ENCODE data around the gene CNOT6.
"Not testable (repeated sequence)": the region's sequence is repeated elsewhere in the genome, so short reads cannot be mapped to it uniquely, and the experiment has no call there.

The CNOT6 gene

GRCh38 chr5:180521591-180521990 is 27.4 kb downstream of the CNOT6 start:
- peaks cover 16% of the 10 kb centered on the region for H3K36me3 Mint-ChIP-seq (ENCODE audit: low read depth)
- H3K27me3 Mint-ChIP-seq: no peaks in the 10 kb centered on the region
- no peaks in the 10 kb centered on the region for H3K9me3 Mint-ChIP-seq
- H3K27ac Mint-ChIP-seq: no peak overlapping the region
- H3K4me1 Mint-ChIP-seq (ENCODE audit: low read depth): peaks cover 82% of the 10 kb centered on the region
- no peak overlapping the region for H3K4me3 Mint-ChIP-seq

- peaks cover 79% of the 10 kb centered on the region for H3K4me1 Mint-ChIP-seq (ENCODE audit: low read depth)
- H3K27ac Mint-ChIP-seq: peak overlapping the region; percentile 63
- H3K36me3 Mint-ChIP-seq (ENCODE audit: low read depth): peaks cover 14% of the 10 kb centered on the region
- H3K4me3 Mint-ChIP-seq: no peak overlapping the region
- no peaks in the 10 kb centered on the region for H3K9me3 Mint-ChIP-seq
- H3K27me3 Mint-ChIP-seq: no peaks in the 10 kb centered on the region
Measured at GRCh38 chr5:180522330-180522729, 28.2 kb downstream of the CNOT6 start.

DNA sequence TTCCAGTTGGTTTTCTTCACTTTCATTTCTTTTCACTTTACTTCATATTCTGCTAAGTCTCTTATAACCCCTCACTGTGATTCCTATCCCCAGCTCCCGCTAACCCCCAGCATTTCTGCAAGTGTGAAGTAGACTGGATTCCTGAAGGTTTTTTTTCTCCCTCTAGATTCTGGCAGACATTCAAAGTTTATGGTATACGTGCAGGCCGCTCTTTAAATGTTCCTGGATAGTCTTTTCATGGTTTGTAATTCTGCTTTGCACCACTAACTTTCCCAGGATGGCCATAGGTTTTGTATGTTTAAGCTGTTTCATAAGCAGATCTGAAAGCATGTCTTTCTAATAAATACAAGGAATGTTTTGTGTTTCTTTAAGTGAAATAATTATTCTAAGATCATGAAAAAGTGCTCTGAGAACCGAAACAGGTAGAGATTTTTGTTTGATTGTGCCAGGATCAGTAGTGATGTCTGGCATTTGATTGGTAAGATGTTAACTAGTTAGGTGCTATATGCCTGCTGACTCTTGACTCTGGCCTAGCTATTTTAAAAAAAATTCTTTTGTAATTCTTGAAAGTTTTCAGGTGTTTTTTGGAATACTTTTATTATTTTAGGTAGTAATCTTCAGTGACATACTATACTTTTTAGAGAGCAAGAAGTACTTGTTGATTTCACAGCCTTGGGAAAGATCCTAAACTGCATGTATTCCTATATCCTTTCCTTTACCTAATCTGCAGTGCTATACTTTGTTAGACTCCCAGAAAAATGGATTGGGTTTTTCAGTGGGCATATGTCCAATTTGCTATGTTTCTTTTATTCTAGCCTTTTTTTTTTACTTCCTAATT is 29.7 kb downstream of the CNOT6 start:
- H3K4me1 Mint-ChIP-seq (ENCODE audit: low read depth): peaks cover 67% of the 10 kb centered on the region
- H3K36me3 Mint-ChIP-seq (ENCODE audit: low read depth): peaks cover 12% of the 10 kb centered on the region
- no peaks in the 10 kb centered on the region for H3K27me3 Mint-ChIP-seq
- no peaks in the 10 kb centered on the region for H3K9me3 Mint-ChIP-seq
- no peak overlapping the region for H3K27ac Mint-ChIP-seq
- H3K4me3 Mint-ChIP-seq: no peak overlapping the region

DNA sequence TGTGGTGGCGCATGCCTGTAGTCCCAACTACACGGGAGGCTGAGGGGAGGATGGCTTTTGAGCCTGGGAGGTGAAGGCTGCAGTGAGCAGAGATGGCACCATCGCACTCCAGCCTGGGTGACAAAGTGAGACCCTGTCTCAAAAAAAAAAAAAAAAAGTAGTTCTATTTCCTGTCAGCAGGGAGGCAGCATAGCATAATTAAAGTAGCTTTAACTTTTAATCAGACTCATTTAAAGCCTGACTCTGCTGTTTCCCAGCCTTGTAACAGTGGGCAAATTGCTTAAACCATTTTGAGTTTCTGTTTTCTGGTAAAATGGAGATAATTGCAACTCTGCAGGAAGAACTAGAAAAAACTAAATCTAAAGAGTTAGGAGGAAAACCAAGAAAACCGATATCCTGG is 31.2 kb downstream of the CNOT6 start:
- Mint-ChIP-seq H3K9me3 (no peaks in the 10 kb centered on the region), H3K27me3 (no peaks in the 10 kb centered on the region), H3K4me1 (ENCODE audit: low read depth) (peaks cover 56% of the 10 kb centered on the region), H3K4me3 (no peak overlapping the region), H3K36me3 (ENCODE audit: low read depth) (peaks cover 21% of the 10 kb centered on the region), H3K27ac (no peak overlapping the region)

DNA sequence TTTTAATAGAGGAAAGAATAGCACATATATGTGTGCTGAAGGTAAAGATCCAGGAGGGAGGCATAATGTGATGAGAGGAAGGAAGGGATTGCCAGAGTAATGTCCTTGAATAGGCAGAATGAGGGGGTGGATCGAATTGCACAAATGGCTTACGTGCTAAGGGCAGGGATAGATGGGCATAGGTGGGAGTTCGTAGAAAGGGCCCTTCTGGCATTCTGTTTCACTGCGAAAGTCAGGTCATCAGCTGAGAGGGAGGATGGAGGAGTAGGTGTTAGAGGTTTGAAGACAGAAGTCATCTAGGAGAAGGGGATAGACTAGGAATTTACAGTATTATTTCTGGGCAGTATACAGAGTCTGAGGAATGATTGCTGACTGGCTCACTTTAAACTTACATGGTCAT is 32.1 kb downstream of the CNOT6 start:
- H3K4me3 Mint-ChIP-seq: no peak overlapping the region
- no peak overlapping the region for H3K27ac Mint-ChIP-seq
- peaks cover 21% of the 10 kb centered on the region for H3K36me3 Mint-ChIP-seq (ENCODE audit: low read depth)
- H3K4me1 Mint-ChIP-seq (ENCODE audit: low read depth): peaks cover 51% of the 10 kb centered on the region
- no peaks in the 10 kb centered on the region for H3K9me3 Mint-ChIP-seq
- no peaks in the 10 kb centered on the region for H3K27me3 Mint-ChIP-seq

DNA sequence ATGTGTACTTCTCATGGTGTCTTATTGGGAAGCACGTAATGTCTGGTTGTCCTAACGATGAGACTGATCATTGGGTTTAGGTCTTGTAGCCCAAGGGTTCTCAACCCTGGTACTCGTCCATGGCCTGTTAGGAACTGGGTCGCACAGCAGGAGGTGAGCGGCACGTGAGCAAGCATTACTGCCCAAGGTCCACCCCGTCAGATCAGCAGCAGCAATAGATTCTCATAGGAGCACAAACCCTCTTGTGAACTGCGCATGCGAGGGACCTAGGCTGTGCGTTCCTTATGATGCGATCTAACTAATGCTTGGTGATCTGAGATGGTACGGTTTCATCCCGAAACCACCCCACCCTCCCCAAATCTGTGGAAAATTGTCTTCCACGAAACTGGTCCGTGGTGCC is 33.5 kb downstream of the CNOT6 start:
- peaks cover 46% of the 10 kb centered on the region for H3K4me1 Mint-ChIP-seq (ENCODE audit: low read depth)
- no peaks in the 10 kb centered on the region for H3K27me3 Mint-ChIP-seq
- peaks cover 28% of the 10 kb centered on the region for H3K36me3 Mint-ChIP-seq (ENCODE audit: low read depth)
- no peak overlapping the region for H3K4me3 Mint-ChIP-seq
- no peaks in the 10 kb centered on the region for H3K9me3 Mint-ChIP-seq
- no peak overlapping the region for H3K27ac Mint-ChIP-seq

- peaks cover 12% of the 10 kb centered on the region for H3K4me1 Mint-ChIP-seq (ENCODE audit: low read depth)
- not testable (repeated sequence) for H3K27ac Mint-ChIP-seq, H3K4me3 Mint-ChIP-seq, H3K9me3 Mint-ChIP-seq, H3K27me3 Mint-ChIP-seq
- peaks cover 42% of the 10 kb centered on the region for H3K36me3 Mint-ChIP-seq (ENCODE audit: low read depth)
Measured at GRCh38 chr5:180531036-180531585, 36.9 kb downstream of the CNOT6 start.

GRCh38 chr5:180532268-180532667 is 38.1 kb downstream of the CNOT6 start:
- Mint-ChIP-seq H3K9me3 (no peaks in the 10 kb centered on the region), H3K4me1 (ENCODE audit: low read depth) (peaks cover 7% of the 10 kb centered on the region), H3K4me3 (no peak overlapping the region), H3K27me3 (no peaks in the 10 kb centered on the region), H3K36me3 (ENCODE audit: low read depth) (peaks cover 44% of the 10 kb centered on the region), H3K27ac (peak overlapping the region; percentile 51)

DNA sequence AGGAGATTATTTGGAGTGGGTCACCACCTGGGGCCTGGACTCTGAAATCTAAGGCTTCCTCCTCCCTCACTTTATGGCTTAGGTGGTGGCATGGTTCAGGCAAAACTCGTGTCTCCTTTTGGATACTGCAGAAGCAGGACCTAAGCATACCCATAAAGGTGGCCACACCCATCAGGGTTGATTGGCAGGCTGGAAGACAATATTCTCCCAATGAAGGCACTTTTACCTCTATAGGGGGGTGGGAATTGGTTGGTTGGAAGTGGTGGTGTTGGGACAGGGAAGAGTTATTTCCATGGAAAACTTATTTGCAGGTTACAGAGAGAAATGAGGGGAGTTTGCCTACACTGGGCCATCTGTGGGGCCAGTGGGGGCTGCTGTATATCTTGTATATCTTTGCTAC is 39.7 kb downstream of the CNOT6 start:
- Mint-ChIP-seq H3K9me3 (no peaks in the 10 kb centered on the region), H3K27me3 (no peaks in the 10 kb centered on the region), H3K4me3 (no peak overlapping the region), H3K4me1 (ENCODE audit: low read depth) (peaks cover 7% of the 10 kb centered on the region), H3K36me3 (ENCODE audit: low read depth) (peaks cover 51% of the 10 kb centered on the region), H3K27ac (no peak overlapping the region)

DNA sequence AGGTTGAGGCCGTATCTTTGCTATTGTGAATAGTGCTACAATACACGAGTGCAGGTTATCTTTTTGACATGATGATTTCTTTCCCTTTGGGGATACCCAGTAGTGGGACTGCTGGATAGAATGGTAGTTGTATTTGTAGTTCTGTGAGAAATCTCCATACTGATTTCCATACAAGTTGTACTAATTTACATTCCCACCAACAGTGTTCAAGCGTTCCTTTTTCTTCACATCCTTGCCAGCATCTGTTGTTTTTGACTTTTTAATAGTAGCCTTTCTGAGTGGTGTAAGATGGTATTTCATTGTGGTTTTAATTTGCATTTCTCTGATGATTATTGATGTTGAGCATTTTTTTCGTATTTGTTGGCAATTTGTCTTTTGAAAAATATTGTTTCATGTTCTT is 41.4 kb downstream of the CNOT6 start:
- Mint-ChIP-seq H3K27ac (peak overlapping the region; percentile 3), H3K9me3 (no peaks in the 10 kb centered on the region)

GRCh38 chr5:180540050-180540694 is 46.0 kb downstream of the CNOT6 start:
- Mint-ChIP-seq H3K4me3 (no peak overlapping the region), H3K36me3 (ENCODE audit: low read depth) (peaks cover 54% of the 10 kb centered on the region), H3K9me3 (no peaks in the 10 kb centered on the region), H3K27ac (peak overlapping the region; percentile 70), H3K27me3 (no peaks in the 10 kb centered on the region), H3K4me1 (ENCODE audit: low read depth) (peaks cover 16% of the 10 kb centered on the region)

More for the DNA sequence above, 41.4 kb downstream of the CNOT6 start:
- no peaks in the 10 kb centered on the region for H3K27me3 Mint-ChIP-seq
- no peak overlapping the region for H3K4me3 Mint-ChIP-seq
- peaks cover 45% of the 10 kb centered on the region for H3K36me3 Mint-ChIP-seq (ENCODE audit: low read depth)
- peaks cover 16% of the 10 kb centered on the region for H3K4me1 Mint-ChIP-seq (ENCODE audit: low read depth)

- Mint-ChIP-seq H3K36me3 (ENCODE audit: low read depth) (peaks cover 59% of the 10 kb centered on the region), H3K27ac (no peak overlapping the region), H3K9me3 (no peaks in the 10 kb centered on the region), H3K4me1 (ENCODE audit: low read depth) (peaks cover 16% of the 10 kb centered on the region), H3K4me3 (no peak overlapping the region), H3K27me3 (no peaks in the 10 kb centered on the region)
Measured at GRCh38 chr5:180541710-180542109, 47.5 kb downstream of the CNOT6 start.

DNA sequence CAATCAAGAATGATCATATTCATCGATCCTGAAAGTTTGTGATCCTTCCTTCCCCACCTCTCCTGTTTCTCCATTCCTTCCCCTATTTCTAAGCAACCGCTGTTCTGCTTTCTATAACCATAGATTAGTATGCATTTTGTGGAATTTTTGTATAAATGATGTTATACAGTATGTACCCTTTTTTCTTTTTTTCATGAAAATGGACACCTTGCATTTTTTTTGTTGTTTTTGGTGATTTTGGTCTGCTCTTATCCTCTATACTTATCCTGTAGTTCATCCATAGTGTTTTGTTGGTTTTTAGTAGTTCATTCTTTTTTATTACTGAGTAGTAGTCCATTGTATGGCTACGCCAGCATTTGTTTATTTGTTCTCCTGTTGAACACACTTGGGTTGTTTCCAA is 51.1 kb downstream of the CNOT6 start:
- no peak overlapping the region for H3K4me3 Mint-ChIP-seq
- H3K27me3 Mint-ChIP-seq: no peaks in the 10 kb centered on the region
- peaks cover 54% of the 10 kb centered on the region for H3K36me3 Mint-ChIP-seq (ENCODE audit: low read depth)
- H3K4me1 Mint-ChIP-seq (ENCODE audit: low read depth): peaks cover 22% of the 10 kb centered on the region
- no peak overlapping the region for H3K27ac Mint-ChIP-seq
- no peaks in the 10 kb centered on the region for H3K9me3 Mint-ChIP-seq

DNA sequence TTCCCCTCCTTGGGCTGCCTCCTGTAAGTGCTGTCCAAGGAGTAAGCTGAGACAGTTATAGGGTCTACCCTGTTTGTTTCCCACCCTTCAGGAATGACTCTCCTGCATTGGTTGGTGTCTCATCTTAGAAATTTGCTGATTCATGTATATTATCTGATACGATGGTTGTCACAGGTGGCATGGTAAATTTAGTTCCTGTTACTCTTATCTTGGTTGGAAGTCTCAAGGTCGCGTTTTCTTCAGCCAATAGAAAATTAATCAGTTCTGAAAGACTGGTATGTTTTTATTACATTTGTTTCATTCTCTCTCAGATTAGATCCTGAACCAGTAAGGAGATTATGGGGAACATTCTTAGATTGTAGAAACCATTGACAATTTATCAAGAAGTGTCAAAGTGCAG is 54.4 kb downstream of the CNOT6 start:
- Mint-ChIP-seq H3K27ac (peak overlapping the region; percentile 45), H3K4me1 (ENCODE audit: low read depth) (peaks cover 11% of the 10 kb centered on the region), H3K4me3 (no peak overlapping the region), H3K27me3 (no peaks in the 10 kb centered on the region), H3K9me3 (no peaks in the 10 kb centered on the region), H3K36me3 (ENCODE audit: low read depth) (peaks cover 61% of the 10 kb centered on the region)

GRCh38 chr5:180553530-180553929 is 59.4 kb downstream of the CNOT6 start:
- Mint-ChIP-seq H3K36me3 (ENCODE audit: low read depth) (peaks cover 65% of the 10 kb centered on the region), H3K4me1 (ENCODE audit: low read depth) (peaks cover 12% of the 10 kb centered on the region), H3K27me3 (no peaks in the 10 kb centered on the region), H3K4me3 (no peak overlapping the region), H3K9me3 (no peaks in the 10 kb centered on the region), H3K27ac (no peak overlapping the region)

Data from stimulated activated naive CD8-positive, alpha-beta T cell treated with anti-CD3 and anti-CD28 coated beads, Interleukin-15, Interleukin-2, amounts not matched to agents 100 ng/mL and 50 ng/mL, for 24 hours (primary cell).